Jurkat, Clone E6-1 (cell line): ENCODE data around the gene STYX. TPM values are rescaled to one million over a fixed set of nuclear protein-coding genes. Genes with fewer than 3 reads are reported as not detected.
A peak's percentile ranks its signal among the peaks of the same experiment; 100 is the strongest.

ENCODE experiments used
- DNase-seq: peaks from one replicate; pipeline ENCODE4 v3.0.0-alpha.2; 2011; ENCODE audit warnings: low read depth, low spot score
- H3K4me3 ChIP-seq: 2 replicates; pipeline ENCODE4 v1.5.1; 2011; ENCODE audit warnings: mild to moderate bottlenecking, low read length, control low read depth, moderate library complexity
- polyA plus RNA-seq: library from polyadenylated mRNA; unstranded; fragments of >200 nt; gene quantifications from one replicate; pipeline ENCODE4 v1.2.1, GENCODE V29; 2012; ENCODE audit warnings: missing spikeins; ENCODE audit not compliant: insufficient read length, insufficient read depth

STYX gene, protein sequence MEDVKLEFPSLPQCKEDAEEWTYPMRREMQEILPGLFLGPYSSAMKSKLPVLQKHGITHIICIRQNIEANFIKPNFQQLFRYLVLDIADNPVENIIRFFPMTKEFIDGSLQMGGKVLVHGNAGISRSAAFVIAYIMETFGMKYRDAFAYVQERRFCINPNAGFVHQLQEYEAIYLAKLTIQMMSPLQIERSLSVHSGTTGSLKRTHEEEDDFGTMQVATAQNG
- 6.1 TPM for polyA plus RNA-seq

- peak within 1 kb of the TSS; percentile 88 for H3K4me3 ChIP-seq
- DNase-seq = peak; percentile 93
Measured at GRCh38 chr14:52729925-52730708, at the start of gene STYX. Gene STYX, plus strand, starts transcription at chr14:52730166. Its CDS starts 309 bp downstream, at chr14:52730475.

- no peak for DNase-seq
- H3K4me3 ChIP-seq = no peak overlapping the region
Measured at GRCh38 chr14:52683985-52684520, 45.9 kb upstream of the STYX start.

GRCh38 chr14:52686176-52686575 is 43.8 kb upstream of the STYX start:
- no peak overlapping the region for H3K4me3 ChIP-seq
- no peak for DNase-seq

DNA sequence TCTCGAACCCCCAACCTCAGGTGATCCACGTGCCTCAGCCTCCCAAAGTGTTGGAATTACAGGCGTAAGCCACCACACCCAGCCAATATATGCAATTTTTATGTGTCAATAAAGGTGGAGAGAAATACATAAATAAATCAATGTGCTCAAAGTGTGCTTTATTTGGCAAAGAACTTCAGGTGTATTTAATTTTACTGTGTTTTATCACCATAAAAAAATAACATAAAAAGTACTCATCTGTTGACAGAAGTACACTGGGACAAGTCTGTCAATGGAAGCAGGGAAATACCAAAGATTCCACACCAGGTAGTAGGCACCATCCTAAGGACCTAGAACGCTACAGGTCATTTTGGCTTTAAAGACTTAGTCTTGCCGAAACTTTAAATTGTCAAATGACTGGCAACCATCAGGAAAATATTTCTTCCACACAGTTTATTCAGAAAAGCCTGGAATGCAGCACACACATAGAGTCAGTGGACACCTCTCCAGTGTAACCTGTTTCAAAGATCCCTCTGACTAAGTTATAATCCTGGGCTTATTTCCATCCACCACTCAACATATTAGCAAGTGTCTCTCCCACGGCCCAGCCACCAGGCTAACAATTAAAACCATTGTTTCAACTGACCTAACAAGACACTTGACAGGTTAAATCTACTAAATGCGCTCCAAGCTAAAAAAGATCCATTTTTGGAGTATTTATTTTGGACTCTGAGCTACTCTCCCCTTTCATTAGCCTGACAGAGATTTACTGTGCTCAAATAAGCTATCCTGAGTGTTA is 38.8 kb upstream of the STYX start:
- no peak overlapping the region for H3K4me3 ChIP-seq
- no peak for DNase-seq

DNA sequence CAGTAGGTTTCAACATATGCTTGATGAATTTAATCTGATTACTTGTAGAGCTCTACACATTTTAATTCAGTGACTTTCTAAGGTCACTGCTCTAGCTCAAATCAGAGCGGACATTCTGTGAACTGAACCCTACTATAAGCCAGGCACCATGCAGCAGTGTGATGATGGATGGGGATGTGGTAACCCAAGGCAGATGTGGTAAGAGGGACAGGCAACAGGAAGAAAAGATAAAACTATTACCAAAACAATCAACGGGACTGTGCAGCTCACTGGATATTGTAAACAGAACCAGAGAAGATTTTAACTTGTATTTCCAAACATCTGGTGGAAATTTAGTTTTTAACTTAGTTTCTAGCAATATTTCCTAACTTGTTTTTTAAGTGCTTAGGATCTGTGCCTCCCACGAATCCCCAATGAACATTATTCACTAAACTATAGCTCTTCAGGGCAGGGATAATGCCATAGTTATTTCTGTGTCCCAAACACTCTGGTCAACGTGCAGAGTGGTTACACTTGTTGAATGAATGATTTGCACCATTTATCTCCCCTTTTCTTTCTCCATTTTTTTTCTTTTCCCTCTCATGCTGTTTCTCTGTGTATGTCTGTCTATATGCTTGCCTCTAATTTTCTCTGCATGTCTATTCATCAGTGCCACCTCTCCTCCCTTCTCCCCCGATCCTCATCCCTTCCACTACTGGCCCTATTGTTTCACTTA is 37.6 kb upstream of the STYX start:
- no peak overlapping the region for H3K4me3 ChIP-seq
- DNase-seq = peak; percentile 50

DNA sequence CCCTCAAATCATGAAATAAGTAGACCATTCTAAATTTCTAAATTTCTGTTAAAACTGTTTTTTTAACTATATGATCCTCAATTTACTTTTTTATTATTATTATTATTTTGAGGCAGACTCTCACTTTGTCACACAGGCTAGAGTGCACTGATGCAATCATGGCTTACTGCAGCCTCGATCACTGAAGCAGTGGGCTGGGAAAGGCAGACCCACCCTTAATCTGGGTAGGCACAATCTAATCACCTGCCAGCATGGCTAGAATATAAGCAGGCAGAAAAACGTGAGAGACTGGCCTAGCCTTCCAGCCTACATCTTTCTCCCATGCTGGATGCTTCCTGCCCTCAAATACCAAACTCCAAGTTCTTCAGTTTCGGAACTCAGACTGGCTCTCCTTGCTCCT is 36.9 kb upstream of the STYX start:
- DNase-seq = no peak
- no peak overlapping the region for H3K4me3 ChIP-seq

- DNase-seq = no peak
- no peak overlapping the region for H3K4me3 ChIP-seq
Measured at GRCh38 chr14:52693532-52693931, 36.4 kb upstream of the STYX start.

DNA sequence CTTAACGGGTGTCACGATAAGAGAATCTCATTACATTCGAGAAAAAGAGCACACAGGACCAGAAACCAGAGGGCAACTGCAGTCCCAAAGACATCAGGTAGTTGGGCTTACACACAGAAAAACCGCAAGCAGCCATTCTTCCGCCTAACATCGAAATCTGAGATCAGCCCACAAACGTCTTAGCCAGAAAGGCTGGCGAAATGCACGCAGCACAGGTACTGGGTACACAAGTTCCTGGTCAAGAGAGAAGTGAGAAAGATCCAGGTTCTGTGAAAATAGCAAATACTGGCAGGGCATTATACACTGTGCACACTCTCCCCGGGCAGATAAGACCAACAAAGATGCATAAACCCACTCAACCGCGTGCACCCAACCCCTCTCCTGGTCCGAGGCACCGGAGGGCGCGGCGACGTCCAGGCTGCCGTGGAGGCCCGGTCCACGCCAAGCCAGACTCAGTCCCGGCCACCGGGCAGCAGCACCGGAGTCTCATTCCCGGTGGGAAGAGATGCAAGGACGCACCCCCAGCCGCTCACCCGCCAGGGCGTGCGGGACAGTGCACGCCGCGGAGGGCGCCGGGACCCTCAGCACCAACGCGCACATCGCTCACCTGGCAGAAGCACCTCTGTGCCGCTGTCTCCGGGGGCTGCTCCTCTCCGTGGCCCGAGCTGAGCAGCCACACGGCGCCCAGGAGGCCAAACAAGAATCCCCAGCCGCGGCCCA is 35.0 kb upstream of the STYX start:
- H3K4me3 ChIP-seq = peak overlapping the region; percentile 92
- peak; percentile 81 for DNase-seq

DNA sequence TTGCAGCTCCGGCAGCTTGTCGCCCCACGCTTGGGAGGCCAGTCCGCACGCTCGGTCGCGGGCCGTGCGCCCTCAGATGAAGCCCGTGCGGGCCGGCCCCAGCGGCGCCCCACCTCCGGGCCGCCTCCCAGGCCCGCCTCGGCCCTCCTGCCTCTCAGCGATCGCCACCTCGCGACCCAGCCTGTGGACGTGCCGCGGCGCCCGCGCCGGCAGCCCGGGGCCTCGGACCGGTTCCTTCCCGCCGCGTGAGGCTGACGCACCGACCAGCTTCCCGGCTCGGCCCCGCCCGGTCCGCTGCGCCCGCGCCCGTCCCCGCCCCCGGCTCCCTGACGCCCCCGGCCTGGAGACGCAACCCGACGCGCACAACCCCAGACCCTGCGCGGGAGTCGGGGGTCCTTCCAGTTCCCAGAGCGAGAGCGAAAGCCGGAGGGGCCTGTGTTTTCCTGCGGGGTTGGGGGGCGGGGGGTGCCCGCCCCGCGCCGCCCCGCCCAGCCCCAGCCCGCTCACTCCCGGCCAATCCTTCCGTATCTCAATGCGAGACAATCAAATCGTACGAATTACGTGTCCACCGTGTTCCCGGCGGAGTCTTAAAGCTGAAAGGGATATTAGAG is 34.4 kb upstream of the STYX start, which contains the start of gene ERO1A:
ERO1A (minus strand) TSS at position 78 of the 611 bp plus-strand sequence; CDS start at position 1, 77 bp downstream.
- peak; percentile 43 for DNase-seq

DNA sequence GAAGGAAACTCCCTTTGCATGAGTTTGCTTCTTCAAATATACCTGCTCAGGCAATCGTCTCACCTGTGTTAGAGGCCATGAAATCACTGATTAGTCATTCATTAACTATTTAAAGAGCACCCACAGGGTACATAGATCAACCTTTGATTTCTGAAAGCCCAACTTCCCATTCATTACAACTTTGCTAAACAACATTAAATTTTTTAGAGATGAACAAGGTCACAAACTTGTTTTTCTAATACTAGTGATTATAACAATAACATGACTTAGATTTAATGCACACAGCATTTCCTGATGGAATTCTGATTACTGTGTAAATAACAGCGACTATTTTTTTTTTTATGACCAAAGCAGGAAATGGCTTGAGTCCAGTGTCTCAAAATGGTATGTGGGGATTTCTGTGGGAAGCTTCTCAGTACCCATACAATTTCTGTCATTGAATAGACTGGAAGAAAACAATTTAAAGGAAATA is 29.2 kb upstream of the STYX start:
- no peak for DNase-seq
- H3K4me3 ChIP-seq = no peak overlapping the region

More for the DNA sequence above, 34.4 kb upstream of the STYX start, which contains the start of gene ERO1A:
- peak within 1 kb of the TSS; percentile 92 for H3K4me3 ChIP-seq

DNA sequence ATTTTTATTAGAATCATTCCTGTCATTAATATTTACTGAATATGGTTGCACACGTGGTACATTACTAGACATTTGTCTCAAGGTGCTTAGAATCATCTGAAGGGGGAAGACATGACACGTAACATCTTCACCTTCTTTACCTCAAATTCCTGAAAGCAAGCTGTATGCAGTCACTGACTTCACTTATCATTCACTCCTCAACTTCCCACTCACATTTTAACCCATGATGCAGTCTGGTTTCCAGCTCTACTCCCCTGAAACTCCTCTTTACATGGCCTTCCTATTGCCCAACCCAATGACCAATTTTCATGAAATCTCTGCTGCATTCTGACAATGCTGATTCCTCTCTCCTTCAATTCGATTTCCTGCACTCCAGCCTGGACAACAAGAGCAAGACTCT is 28.7 kb upstream of the STYX start:
- DNase-seq = no peak
- no peak overlapping the region for H3K4me3 ChIP-seq

DNA sequence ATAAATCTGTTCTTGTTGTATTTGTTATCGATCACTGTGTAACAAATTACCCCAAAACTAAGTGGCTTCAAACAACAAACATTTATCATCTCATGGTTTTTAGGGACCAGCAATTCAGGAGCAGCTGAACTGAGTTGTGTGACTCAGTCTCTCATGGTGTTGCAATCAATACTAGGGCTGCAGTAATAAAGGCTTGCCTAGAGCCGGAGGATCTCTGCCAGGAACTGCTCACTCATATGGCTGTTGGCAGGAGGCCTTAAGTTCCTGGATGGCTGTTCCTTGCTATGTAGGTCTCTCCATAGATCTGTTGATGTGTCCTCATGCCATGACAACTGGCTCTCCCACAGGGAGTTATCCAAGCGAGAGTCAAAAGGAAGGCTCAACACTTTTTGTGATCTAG is 26.7 kb upstream of the STYX start:
- H3K4me3 ChIP-seq = no peak overlapping the region
- DNase-seq = no peak

DNA sequence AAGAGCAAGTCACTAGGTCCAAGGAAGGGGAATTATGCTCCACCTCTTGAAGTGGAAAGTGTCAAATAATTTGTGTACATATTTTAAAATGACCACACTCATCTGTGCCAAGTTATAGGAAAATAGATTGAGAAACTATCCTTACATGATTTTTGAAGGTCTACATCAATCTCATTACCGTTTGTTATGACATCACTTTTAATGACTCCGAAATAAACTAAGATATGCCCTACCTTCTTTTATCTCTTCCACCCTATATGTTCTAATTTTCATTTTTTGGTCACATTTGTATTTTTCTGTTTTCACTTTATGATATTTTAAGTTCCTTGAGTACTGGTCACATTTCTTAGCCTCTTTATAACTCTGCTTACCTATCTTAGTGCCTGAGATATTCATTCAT is 26.3 kb upstream of the STYX start:
- no peak for DNase-seq

DNA sequence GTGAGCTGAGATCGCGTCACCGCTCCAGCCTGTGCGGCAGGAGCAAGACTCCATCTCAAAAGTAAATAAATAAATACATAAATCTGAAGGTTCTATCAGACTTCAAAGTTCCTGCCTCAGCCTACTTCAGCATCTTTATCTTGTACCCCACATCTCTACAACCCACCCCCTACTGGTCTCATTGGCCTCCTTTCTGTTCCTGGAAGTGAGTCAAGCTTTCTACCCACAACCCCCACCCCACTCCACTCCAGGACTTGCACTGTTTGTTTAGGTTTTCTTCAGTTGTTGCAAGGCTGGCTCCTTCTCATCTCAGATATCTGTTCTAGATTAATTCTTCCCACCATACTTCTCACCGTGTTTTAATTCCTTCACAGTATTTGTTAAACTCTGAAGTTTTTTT is 23.7 kb upstream of the STYX start:
- DNase-seq = peak; percentile 67
- peak overlapping the region; percentile 91 for H3K4me3 ChIP-seq

More for the DNA sequence above, 26.3 kb upstream of the STYX start:
- no peak overlapping the region for H3K4me3 ChIP-seq

- DNase-seq = peak; percentile 86
- H3K4me3 ChIP-seq = peak within 1 kb of the TSS; percentile 91
Measured at GRCh38 chr14:52706724-52707706, 23.0 kb upstream of the STYX start, which contains the start of gene PSMC6. Gene PSMC6, plus strand, starts transcription at chr14:52707200. Its CDS starts 20 bp downstream, at chr14:52707220.

DNA sequence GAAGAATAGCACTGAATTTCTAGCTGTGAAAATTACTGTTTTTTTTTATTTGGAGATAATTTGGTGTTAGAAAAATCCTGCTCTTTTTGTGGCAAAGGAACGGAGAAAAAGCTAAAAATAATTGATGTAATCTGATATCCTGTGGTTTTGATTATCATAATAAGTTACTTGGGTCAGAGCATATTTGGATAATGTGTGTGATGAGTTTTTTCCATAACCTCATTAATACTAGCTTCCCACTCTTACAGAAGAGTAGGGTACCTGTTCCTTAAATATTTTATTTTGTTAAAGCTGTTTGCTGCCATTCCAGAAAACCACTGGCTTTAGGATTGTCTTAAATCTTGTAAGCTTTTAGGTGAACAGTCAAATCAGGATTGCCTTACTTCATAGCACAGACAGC is 18.3 kb upstream of the STYX start:
- no peak for DNase-seq
- no peak overlapping the region for H3K4me3 ChIP-seq
